GM12892 (cell line): ENCODE results near the gene SMTNL1.
A peak's percentile ranks its signal among the peaks of the same experiment; 100 is the strongest.
"Not testable (repeated sequence)": the region's sequence is repeated elsewhere in the genome, so short reads cannot be mapped to it uniquely, and the experiment has no call there.

Experiments
- DNase-seq: peaks from one replicate; pipeline ENCODE4 v3.0.0; 2011; ENCODE audit not compliant: insufficient read length
- FAIRE-seq: peaks from 2 replicates; lab custom pipeline; 2011; peaks lifted over from hg19 to GRCh38; lab: Jason Lieb, UNC
- POLR2A ChIP-seq: IDR thresholded peaks from 2 replicates; pipeline ENCODE4 v1.6.1; 2011; ENCODE audit warnings: low read depth, low read length, control low read depth
- POLR2AphosphoS5 ChIP-seq: IDR thresholded peaks from 2 replicates; pipeline ENCODE4 v1.6.1; 2011; ENCODE audit warnings: low read depth, low read length, control low read depth
- TAF1 ChIP-seq: IDR thresholded peaks from 2 replicates; pipeline ENCODE4 v1.6.1; 2011; ENCODE audit warnings: low read depth, mild to moderate bottlenecking, control low read depth, low read length, borderline replicate concordance

The SMTNL1 gene

DNA sequence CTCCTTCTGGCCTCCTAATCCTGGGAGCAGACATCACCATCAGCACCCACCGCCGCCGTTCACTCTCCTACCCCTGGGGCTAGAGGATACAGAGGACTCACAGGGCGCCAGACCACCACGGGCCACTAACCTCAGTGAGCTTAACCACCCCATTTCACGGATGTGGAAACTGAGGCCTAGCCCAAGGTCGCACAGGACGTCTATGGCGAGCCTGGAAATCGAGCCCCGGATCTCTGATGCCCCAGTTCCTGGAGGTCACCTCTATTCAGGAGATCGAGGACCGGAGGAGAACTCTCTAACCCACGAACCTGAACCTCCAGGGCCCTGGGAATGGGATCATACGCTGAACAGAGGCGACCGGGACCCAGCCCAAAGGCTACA, 7.2 kb upstream of the SMTNL1 start:
- no peak for TF ChIP-seq TAF1
- no peak for TF ChIP-seq POLR2A
- no peak for TF ChIP-seq POLR2AphosphoS5
- FAIRE-seq (no peak), DNase-seq (no peak)

DNA sequence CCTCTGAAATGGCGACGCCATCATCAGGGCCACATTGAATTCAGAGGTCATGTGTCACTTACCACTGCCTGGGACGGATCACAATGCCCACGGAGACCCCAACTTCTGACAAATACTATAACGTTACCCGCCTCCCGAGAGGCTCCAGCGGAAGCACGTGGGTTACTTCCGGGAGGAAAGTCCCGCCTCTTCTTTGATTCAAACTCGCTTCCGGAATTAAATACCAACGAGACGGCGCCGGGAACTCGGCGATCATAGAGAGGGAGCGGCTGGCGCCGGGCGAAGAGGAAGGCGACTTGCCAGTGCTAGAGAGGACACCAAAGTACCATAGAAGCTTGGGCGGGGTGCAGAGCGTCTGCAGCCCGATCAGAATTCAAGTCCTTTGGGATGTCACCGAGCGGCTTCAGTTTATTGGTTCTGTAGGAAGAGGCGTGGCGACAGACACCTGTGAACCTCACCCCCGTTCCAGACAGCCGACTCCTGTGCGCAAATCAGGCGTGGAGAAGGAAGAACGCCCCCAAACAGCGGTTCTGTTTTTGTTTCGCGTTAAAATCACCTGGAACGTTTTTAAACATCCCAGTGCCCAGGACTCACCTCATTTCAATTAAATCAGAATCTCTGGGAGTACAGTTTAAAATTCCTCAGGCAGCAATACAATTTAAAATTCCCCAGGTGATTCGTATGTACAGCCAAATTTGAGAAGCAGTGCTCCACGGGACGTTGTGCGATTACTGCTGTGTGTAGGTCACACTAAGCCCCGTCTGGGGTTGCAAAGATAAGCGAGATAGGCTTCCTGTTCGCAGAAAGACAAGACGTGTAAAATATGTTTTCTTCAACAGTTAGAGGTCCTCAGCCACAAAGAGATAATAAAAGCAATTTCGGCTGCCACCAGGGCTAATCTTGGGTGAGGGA, 6.5 kb upstream of the SMTNL1 start, which contains the start of gene TIMM10:
TIMM10 (minus strand) TSS at position 159 of the 912 bp plus-strand sequence. CDS start 565 bp downstream, outside the sequence.
- DNase-seq (peak; percentile 81), FAIRE-seq (peak; percentile 98)
- TF ChIP-seq POLR2AphosphoS5 (peak; percentile 87), POLR2A (peak; percentile 87), TAF1 (peak; percentile 52)

DNA sequence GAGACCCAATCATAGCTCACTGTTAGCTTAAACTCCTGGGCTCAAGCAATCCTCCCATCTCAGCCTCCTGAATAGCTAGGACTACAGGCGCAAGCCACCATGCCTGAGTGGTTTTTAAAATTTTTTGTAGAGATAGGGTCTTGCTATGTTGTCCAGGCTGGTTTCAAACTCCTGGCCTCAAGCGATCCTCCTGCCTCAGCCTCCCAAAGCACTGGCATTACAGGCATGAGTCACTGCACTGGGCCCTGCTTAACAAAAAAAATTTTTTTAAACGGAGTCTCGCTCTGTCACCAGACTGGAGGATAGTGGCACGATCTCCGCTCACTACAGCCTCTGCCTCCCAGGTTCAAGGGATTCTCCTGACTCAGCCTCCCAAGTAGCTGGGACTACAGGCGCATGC, 2.9 kb upstream of the SMTNL1 start:
- FAIRE-seq, DNase-seq: not testable (repeated sequence)

- DNase-seq (no peak), FAIRE-seq (no peak)
- TF ChIP-seq TAF1 (no peak), POLR2AphosphoS5 (no peak), POLR2A (no peak)
Observed at GRCh38 chr11:57539342-57539741, 1.9 kb downstream of the SMTNL1 start.

- FAIRE-seq (peak; percentile 14), DNase-seq (no peak)
- no peak for TF ChIP-seq TAF1
- TF ChIP-seq POLR2AphosphoS5 = no peak
- no peak for TF ChIP-seq POLR2A
Observed at GRCh38 chr11:57541169-57541568, 3.8 kb downstream of the SMTNL1 start.

DNA sequence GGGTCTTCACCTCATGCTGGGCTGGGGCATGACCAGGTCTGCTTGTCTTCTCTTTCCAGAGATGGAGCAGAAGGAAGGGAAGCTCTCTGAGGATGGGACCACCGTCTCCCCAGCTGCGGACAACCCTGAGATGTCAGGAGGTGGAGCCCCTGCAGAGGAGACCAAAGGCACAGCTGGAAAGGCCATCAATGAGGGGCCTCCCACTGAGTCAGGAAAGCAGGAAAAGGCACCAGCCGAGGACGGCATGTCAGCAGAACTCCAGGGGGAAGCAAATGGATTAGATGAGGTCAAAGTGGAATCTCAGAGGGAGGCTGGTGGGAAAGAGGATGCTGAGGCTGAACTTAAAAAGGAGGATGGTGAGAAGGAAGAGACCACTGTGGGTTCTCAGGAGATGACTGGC, 5.2 kb downstream of the SMTNL1 start:
- DNase-seq (no peak), FAIRE-seq (no peak)
- TF ChIP-seq POLR2A (no peak), POLR2AphosphoS5 (no peak), TAF1 (no peak)

- no peak for FAIRE-seq
- DNase-seq = no peak
- TF ChIP-seq TAF1 (no peak), POLR2AphosphoS5 (no peak), POLR2A (no peak)
Observed at GRCh38 chr11:57543593-57543992, 6.2 kb downstream of the SMTNL1 start.

DNA sequence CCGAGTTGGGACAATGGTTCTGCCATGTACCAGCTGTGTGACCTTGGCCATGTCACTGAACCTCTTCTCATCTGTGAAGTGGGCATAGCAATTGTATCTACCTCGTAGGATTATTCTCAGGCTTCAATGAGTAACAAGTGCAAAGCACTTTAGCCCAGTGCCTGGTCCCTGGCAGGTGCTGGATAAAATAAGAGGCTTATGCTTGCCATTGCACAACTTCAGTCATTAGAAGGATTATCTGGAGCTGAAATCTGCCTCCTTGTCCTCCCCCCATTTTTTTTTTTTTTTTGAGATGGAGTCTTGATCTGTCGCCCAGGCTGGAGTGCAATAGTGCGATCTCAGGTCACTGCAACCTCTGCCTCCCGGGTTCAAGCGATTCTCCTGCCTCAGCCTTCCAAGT, 7.2 kb downstream of the SMTNL1 start:
- DNase-seq (no peak), FAIRE-seq (no peak)
- TF ChIP-seq POLR2A (no peak), TAF1 (no peak), POLR2AphosphoS5 (no peak)

- FAIRE-seq = no peak
- TF ChIP-seq TAF1 = no peak
- no peak for TF ChIP-seq POLR2A
- TF ChIP-seq POLR2AphosphoS5 = no peak
- DNase-seq = no peak
Observed at GRCh38 chr11:57545883-57546282, 8.5 kb downstream of the SMTNL1 start.

DNA sequence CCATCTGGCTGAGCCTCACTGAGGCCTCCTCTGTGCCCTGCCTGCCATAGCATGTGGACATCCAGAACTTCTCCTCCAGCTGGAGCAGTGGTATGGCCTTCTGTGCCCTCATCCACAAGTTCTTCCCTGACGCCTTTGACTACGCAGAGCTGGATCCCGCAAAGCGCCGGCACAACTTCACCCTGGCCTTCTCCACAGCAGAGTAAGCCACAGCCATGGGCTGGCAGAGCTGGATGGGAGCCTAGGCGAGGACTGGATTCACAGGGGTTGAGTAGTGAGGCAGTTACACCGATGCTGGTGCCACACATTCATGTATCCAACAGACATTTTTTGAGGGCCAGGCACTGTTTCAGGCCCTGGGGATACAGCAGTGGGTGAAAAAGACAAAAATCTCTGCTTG, 9.1 kb downstream of the SMTNL1 start:
- DNase-seq (no peak), FAIRE-seq (no peak)
- TF ChIP-seq TAF1 = no peak
- TF ChIP-seq POLR2AphosphoS5 = no peak
- no peak for TF ChIP-seq POLR2A

DNA sequence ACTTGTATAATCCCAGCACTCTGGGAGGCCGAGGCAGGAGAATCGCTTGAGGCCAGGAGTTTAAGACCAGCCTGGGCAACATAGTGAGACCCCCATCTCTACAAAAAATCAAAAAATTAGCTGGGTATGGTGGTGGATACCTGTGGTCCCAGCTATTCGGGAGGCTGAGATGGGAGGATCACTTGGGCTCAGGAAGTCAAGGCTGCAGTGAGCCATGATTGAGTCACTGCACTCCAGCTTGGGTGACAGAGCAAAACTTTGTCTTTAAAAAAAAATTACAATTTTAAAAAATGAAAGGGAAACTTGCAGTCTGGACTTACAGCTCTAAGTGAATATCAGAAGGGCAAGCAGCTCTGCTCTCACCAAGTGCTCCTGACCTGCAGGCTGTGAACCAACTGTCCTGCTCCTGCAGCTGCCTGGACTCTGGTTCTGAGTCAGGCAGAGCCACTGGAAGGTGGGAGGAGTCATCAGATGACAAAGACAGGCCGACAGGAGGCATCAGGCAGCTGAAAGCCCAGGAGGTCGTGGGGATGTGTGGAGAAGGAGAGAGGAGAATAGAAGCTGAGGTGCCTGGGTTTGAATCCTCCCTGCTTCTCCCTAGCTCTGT, 9.6 kb downstream of the SMTNL1 start:
- peak; percentile 95 for FAIRE-seq

More for the DNA sequence above, 9.6 kb downstream of the SMTNL1 start:
- no peak for TF ChIP-seq TAF1
- TF ChIP-seq POLR2AphosphoS5 = no peak
- no peak for TF ChIP-seq POLR2A
- DNase-seq = peak; percentile 57
